IPS-20b (cell line): ENCODE measurements around the gene RRP12.

Experiments used
- H3K27ac ChIP-seq: one replicate; pipeline ENCODE4 v1.5.1; 2013; ENCODE audit warnings: low read length
- H3K27me3 ChIP-seq: 2 replicates; pipeline ENCODE4 v1.6.1; 2013; ENCODE audit warnings: mild to moderate bottlenecking, low read length, inconsistent platforms; ENCODE audit not compliant: insufficient read depth
- H3K36me3 ChIP-seq: 2 replicates; pipeline ENCODE4 v1.6.1; 2013; ENCODE audit warnings: low read depth, mild to moderate bottlenecking, inconsistent platforms, low read length, moderate library complexity; ENCODE audit not compliant: insufficient read depth
- H3K4me1 ChIP-seq: 2 replicates; pipeline ENCODE4 v1.6.1; 2013; ENCODE audit warnings: mild to moderate bottlenecking, control low read depth, inconsistent platforms, low read length, moderate library complexity; ENCODE audit not compliant: insufficient read depth
- H3K4me3 ChIP-seq: 2 replicates; pipeline ENCODE4 v1.5.1; 2013; ENCODE audit warnings: mild to moderate bottlenecking, low read length, inconsistent platforms
- H3K9ac ChIP-seq: 2 replicates; pipeline ENCODE4 v1.6.1; 2013; ENCODE audit warnings: low read depth, mild to moderate bottlenecking, inconsistent platforms, low read length, moderate library complexity
- H3K9me3 ChIP-seq: 2 replicates; pipeline ENCODE4 v1.6.1; 2013; ENCODE audit warnings: mild to moderate bottlenecking, low read depth, low read length, inconsistent platforms; ENCODE audit not compliant: insufficient read depth

RRP12 gene

DNA sequence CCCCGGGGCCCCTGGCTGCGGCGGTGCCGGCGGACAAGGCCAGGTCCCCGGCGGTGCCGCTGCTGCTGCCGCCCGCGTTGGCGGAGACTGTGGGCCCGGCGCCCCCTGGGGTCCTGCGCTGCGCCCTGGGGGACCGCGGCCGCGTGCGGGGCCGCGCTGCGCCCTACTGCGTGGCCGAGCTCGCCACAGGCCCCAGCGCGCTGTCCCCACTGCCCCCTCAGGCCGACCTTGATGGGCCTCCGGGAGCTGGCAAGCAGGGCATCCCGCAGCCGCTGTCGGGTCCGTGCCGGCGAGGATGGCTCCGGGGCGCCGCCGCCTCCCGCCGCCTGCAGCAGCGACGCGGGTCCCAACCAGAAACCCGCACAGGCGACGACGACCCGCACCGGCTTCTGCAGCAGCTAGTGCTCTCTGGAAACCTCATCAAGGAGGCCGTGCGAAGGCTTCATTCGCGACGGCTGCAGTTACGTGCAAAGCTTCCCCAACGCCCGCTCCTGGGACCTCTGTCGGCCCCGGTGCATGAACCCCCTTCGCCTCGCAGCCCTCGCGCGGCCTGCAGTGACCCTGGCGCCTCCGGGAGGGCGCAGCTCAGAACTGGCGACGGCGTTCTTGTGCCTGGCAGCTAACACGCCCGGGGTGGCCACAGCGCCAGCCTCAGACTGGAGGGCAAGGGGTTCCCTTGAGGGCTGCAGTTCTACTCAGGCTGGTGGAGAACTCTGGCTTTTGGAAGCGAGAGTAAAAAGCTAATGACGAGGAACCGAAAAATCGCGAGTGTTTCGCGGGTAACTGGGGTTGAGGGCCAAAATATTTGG lies 81.3 kb downstream of the RRP12 start:
- Histone ChIP-seq H3K9ac (peak overlapping the region; percentile 43; the same call in 1 of the 2 replicates), H3K27ac (no peak overlapping the region), H3K36me3 (no peaks in the 10 kb centered on the region), H3K4me3 (peak overlapping the region; percentile 83), H3K9me3 (no peaks in the 10 kb centered on the region), H3K27me3 (peaks cover 46% of the 10 kb centered on the region), H3K4me1 (peaks cover 13% of the 10 kb centered on the region)

GRCh38 chr10:97318772-97319651 lies 82.1 kb downstream of the RRP12 start, which contains the start of gene FRAT1:
FRAT1 (plus strand) TSS chr10:97319271; CDS start chr10:97319454, 183 bp downstream.
- Histone ChIP-seq H3K36me3 (no peaks in the 10 kb centered on the region), H3K9me3 (no peaks in the 10 kb centered on the region), H3K9ac (peak within 1 kb of the TSS; percentile 98), H3K27me3 (peaks cover 46% of the 10 kb centered on the region), H3K4me3 (peak within 1 kb of the TSS; percentile 83), H3K4me1 (peaks cover 13% of the 10 kb centered on the region), H3K27ac (no peak within 1 kb of the TSS)

DNA sequence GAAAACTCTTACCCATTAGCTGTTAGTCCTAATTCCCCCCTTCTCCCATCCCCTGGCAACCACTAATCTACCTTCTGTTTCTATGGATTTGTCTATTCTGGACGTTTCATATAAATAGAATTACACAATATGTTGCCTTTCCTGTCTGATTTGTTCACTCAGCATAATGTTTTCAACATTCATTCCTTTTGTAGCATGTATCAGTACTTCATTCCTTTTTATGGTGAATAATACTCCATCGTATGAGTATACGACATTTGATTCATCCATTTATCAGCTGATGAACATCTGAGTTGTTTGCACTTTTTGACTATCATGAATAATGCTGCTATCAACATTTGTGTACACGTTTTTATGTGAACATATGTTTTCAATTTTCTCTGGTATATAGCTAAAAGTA lies 86.5 kb downstream of the RRP12 start:
- no peak overlapping the region for H3K9ac ChIP-seq
- H3K36me3 ChIP-seq = no peaks in the 10 kb centered on the region
- peaks cover 16% of the 10 kb centered on the region; the same call in 1 of the 2 replicates for H3K27me3 ChIP-seq
- no peaks in the 10 kb centered on the region for H3K4me1 ChIP-seq
- no peaks in the 10 kb centered on the region for H3K9me3 ChIP-seq
- H3K27ac ChIP-seq = no peak overlapping the region
- no peak overlapping the region for H3K4me3 ChIP-seq

DNA sequence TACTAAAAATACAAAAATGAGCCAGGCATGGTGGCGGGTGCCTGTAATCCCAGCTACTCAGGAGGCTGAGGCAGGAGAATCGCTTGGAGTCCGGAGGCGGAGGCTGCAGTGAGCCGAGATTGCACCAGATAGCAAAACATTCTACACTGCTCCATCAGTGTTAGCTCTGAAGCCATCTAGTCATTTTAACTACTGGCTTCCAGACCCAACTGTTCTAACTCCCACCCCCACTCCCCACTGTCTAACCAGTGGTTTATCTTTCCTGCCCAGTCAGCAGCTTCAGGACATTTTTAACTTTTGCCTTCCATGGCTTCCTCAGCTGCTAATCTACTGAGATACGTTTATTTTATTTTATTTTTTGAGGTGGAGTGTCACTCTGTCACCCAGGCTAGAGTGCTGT lies 88.2 kb downstream of the RRP12 start:
- Histone ChIP-seq H3K27me3 (peaks cover 9% of the 10 kb centered on the region; the same call in 1 of the 2 replicates), H3K4me1 (no peaks in the 10 kb centered on the region), H3K9ac (no peak overlapping the region), H3K36me3 (no peaks in the 10 kb centered on the region), H3K4me3 (no peak overlapping the region), H3K27ac (no peak overlapping the region), H3K9me3 (no peaks in the 10 kb centered on the region)

DNA sequence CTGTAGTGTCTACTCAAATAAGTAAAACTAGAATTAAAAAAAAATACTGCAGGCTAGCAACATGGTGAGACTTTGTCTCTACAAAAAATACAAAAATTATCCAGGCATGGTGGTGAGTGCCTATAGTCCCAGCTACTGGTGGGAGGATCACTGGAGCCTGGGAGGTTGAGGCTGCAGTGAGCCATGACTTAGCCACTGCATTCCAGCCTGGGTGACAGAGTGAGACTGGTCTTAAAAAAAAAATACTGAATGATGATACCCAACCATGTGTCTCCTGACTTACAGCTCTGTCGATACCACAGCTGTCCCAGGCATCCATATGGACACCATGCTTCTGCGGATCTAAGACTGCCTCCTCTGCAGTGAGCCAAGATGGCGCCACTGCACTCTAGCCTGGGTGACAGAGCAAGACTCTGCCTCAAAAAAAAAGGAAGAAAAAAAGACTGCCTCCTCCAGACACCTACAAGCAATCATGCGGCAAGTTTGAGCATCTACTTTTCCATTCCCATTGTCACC lies 90.0 kb downstream of the RRP12 start:
- no peaks in the 10 kb centered on the region for H3K9me3 ChIP-seq
- H3K4me3 ChIP-seq = no peak overlapping the region
- H3K9ac ChIP-seq = no peak overlapping the region
- no peaks in the 10 kb centered on the region for H3K36me3 ChIP-seq
- H3K27me3 ChIP-seq = no peaks in the 10 kb centered on the region
- no peaks in the 10 kb centered on the region for H3K4me1 ChIP-seq
- H3K27ac ChIP-seq = no peak overlapping the region

- Histone ChIP-seq H3K9me3 (no peaks in the 10 kb centered on the region), H3K27me3 (no peaks in the 10 kb centered on the region), H3K36me3 (no peaks in the 10 kb centered on the region), H3K4me3 (no peak overlapping the region), H3K27ac (no peak overlapping the region), H3K9ac (no peak overlapping the region), H3K4me1 (no peaks in the 10 kb centered on the region)
These were observed 93.0 kb downstream of the RRP12 start for GRCh38 chr10:97307866-97308780.

DNA sequence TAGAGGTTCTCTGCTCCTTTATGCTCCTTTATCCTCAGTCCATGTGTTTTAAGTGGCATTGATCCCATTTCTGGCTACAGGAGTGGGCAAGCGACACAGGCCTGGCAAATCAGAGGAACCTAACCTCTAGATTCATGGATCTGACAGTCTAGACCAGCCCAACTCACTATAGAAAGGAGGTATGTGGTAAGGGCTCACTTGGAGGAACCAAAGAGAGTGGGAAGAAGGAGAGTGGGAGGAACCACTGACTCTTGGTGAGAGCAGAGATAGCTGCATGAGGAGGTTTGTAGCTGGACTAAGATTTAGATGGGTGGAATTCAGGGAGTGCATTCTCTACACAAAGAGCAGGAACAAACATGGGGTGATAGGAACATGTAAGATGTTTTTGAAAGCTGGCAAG lies 93.7 kb downstream of the RRP12 start:
- Histone ChIP-seq H3K27me3 (no peaks in the 10 kb centered on the region), H3K9me3 (no peaks in the 10 kb centered on the region), H3K36me3 (no peaks in the 10 kb centered on the region), H3K4me3 (no peak overlapping the region), H3K9ac (no peak overlapping the region), H3K27ac (no peak overlapping the region), H3K4me1 (no peaks in the 10 kb centered on the region)
